Measurements from ENCODE around the gene PTS.

The PTS gene

DNA sequence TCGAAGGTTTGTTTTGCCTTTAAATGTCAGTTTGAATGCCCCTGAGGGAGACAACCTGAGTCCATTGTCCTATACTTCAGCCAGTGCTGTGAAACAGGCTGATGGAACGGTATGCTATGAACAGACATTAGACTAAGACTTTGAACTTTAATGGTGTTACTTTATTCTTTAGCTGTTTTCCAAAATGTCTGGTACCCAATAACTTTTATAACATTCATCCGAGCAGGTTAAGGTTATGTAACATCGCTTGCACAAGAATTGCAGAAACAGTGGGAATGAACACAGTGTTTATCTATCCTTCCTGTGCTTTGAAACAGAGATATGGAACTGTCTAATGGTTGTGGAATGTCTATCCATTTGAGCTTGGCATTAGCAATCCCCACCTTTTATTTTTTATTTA lies 12.5 kb upstream of the PTS start:
- H3K4me1 Mint-ChIP-seq, result no peaks in the 10 kb centered on the region
- H3K36me3 Mint-ChIP-seq (ENCODE audit: low read depth), result no peaks in the 10 kb centered on the region
- TF ChIP-seq, protein P1, sequence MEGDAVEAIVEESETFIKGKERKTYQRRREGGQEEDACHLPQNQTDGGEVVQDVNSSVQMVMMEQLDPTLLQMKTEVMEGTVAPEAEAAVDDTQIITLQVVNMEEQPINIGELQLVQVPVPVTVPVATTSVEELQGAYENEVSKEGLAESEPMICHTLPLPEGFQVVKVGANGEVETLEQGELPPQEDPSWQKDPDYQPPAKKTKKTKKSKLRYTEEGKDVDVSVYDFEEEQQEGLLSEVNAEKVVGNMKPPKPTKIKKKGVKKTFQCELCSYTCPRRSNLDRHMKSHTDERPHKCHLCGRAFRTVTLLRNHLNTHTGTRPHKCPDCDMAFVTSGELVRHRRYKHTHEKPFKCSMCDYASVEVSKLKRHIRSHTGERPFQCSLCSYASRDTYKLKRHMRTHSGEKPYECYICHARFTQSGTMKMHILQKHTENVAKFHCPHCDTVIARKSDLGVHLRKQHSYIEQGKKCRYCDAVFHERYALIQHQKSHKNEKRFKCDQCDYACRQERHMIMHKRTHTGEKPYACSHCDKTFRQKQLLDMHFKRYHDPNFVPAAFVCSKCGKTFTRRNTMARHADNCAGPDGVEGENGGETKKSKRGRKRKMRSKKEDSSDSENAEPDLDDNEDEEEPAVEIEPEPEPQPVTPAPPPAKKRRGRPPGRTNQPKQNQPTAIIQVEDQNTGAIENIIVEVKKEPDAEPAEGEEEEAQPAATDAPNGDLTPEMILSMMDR (IDR thresholded peaks at IDR 0.05; ENCODE audit: unreplicated experiment in 3 of 3), result no peak
- peaks cover 4% of the 10 kb centered on the region for H3K27me3 Mint-ChIP-seq (ENCODE audit: low read depth)
- no peak overlapping the region for H3K27ac Mint-ChIP-seq
- no peak overlapping the region for H3K4me3 Mint-ChIP-seq
- no peaks in the 10 kb centered on the region for H3K9me3 Mint-ChIP-seq

DNA sequence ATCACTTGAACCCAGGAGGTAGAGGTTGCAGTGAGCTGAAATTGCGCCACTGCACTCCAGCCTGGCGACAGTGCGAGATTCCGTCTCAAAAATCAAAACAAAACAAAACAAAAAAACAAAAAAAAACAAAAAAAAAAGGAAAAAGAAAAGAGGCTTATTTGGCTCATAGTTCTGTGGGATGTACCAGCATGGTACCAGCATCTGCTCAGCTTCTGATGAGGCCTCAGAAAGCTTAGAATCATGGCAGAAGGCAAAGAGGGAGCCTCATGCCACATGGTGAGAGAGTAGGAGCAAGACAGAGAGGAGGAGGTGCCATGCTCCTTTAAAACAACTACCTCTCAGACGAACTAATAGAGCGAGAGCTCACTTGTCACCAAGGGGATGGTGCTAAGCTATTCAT lies 10.6 kb upstream of the PTS start:
- Mint-ChIP-seq H3K27me3 (ENCODE audit: low read depth) (peaks cover 4% of the 10 kb centered on the region), H3K4me3 (no peak overlapping the region), H3K4me1 (no peaks in the 10 kb centered on the region), H3K36me3 (ENCODE audit: low read depth) (no peaks in the 10 kb centered on the region), H3K9me3 (no peaks in the 10 kb centered on the region), H3K27ac (no peak overlapping the region)
- TF ChIP-seq, protein P1 (IDR thresholded peaks at IDR 0.05; ENCODE audit: unreplicated experiment in 3 of 3), result no peak

DNA sequence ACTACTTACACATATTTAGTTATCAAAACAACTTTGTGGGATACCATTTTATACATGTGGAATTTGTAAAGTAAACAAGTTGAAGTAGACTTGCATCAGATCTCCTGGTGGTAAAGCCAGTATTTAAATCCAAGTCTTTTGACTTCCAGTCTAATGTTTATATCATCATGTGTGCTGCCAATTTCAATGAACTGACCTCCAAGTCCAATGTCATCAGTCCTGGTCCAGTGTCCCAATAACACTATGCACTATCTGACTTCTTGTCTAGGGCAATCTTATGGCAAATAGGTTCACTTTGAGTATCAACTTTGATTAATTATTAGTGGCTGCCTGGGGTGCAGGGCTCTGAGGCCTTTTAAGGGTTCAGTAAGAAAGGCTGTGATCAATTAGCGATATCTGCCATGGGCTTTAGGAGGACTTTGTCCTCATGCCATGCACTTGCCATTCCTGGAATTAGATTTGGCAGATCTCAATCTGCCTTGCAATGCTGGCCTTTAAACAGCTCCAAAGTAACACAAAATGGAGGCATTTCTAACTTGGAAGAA lies 9.6 kb upstream of the PTS start:
- Mint-ChIP-seq H3K27ac (no peak overlapping the region), H3K36me3 (ENCODE audit: low read depth) (no peaks in the 10 kb centered on the region), H3K27me3 (ENCODE audit: low read depth) (peaks cover 4% of the 10 kb centered on the region), H3K4me3 (no peak overlapping the region), H3K9me3 (no peaks in the 10 kb centered on the region), H3K4me1 (no peaks in the 10 kb centered on the region)
- TF ChIP-seq, protein P1 (IDR thresholded peaks at IDR 0.05; ENCODE audit: unreplicated experiment in 3 of 3), result no peak

DNA sequence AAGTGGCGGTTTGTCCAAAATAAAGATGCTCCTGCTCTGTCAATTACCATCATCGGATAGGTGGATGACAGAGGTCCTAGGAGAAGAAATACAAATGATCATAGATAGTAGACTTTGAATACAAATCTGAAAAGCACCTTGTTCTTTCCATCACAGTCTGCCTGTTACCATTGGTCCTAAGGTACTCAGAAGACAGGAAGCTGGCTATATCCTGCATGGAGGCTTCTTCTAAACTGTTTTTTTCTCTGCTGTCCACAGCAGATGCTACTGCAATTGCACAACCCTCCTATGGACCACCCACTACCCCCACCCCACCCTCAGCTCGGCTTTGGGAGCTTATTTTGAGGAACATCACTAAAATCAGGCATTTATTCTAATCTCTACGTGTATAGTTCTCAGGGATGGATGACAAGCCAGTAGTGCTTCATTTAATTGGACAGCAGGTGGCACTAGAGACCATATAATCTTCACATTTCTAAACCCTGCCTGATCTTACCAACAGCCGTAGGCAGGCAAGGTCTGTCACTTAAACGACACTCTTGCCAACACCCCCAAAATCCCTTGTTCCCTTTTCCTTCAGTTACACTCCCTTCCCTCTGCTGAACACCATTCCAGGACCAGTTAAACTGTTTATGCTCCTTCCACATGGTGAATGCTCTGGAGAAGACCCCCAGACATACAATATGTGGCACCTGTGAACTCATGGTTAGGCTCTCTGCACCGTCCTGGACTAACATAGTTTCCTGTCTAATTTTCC lies 6.6 kb upstream of the PTS start:
- H3K9me3 Mint-ChIP-seq, result no peaks in the 10 kb centered on the region
- no peak overlapping the region for H3K4me3 Mint-ChIP-seq
- peak overlapping the region in 1 of 3 experiments; percentile 3 for H3K27ac Mint-ChIP-seq
- TF ChIP-seq, protein P1 (IDR thresholded peaks at IDR 0.05; ENCODE audit: unreplicated experiment in 3 of 3), result peak; percentile 70 to 81 (median 76)
- peaks cover 4% of the 10 kb centered on the region for H3K27me3 Mint-ChIP-seq (ENCODE audit: low read depth)
- no peaks in the 10 kb centered on the region for H3K36me3 Mint-ChIP-seq (ENCODE audit: low read depth)
- no peaks in the 10 kb centered on the region for H3K4me1 Mint-ChIP-seq

DNA sequence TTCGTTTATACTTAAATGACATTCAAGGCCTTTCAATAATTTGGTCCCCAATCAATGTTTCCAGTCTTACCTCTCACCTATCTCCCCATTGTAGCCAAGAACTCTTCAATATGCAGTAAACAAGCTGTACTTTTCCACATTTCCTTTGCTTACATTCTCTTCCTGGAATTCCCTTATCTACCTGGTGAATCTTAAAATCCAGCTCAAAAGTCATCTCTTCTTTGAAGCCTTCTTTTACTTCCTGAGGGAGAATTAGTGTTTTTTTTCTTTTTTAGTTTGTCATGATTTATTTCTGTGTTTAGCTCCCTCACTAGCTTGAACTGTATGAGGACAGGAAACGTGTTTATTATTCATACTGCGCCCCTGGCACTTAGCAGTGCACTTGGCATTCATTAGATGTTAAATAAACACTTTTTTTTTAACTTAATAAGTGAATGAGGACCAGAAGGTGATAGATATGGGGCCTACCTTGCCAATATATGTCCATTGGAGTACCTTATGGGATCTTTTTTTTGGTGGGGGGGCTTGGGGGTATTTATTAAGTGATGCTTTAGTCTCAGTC lies 4.9 kb upstream of the PTS start:
- no peaks in the 10 kb centered on the region for H3K4me1 Mint-ChIP-seq
- peaks cover 2% of the 10 kb centered on the region for H3K27me3 Mint-ChIP-seq (ENCODE audit: low read depth)
- no peaks in the 10 kb centered on the region for H3K36me3 Mint-ChIP-seq (ENCODE audit: low read depth)
- peak overlapping the region in 1 of 3 experiments; percentile 6 for H3K27ac Mint-ChIP-seq
- H3K9me3 Mint-ChIP-seq, result no peaks in the 10 kb centered on the region
- no peak overlapping the region for H3K4me3 Mint-ChIP-seq
- TF ChIP-seq, protein P1 (IDR thresholded peaks at IDR 0.05; ENCODE audit: unreplicated experiment in 3 of 3), result no peak

Measured in nephron (organoid).